ENCODE measurements around the gene LTBP2. TPM values are rescaled to one million over a fixed set of nuclear protein-coding genes. Genes with fewer than 3 reads are reported as not detected.

The LTBP2 gene
- total and polyA plus RNA-seq, 8 donors, result 2.9 to 36.2 (median 7.9) TPM

- H3K36me3 ChIP-seq, result peaks cover 0 to 6% (median 0%) of the 10 kb centered on the region in 4 donors
- no peaks in the 10 kb centered on the region for H3K27me3 ChIP-seq
- no peaks in the 10 kb centered on the region for H3K9me3 ChIP-seq
- H3K4me3 ChIP-seq, result no peak overlapping the region
- DNase-seq, result peak in 1 of 2 donors; percentile 30
- intact Hi-C loops (cut with DNase I; ENCODE audit: low total_unique reads), result no loop called here
- no peak overlapping the region for H3K27ac ChIP-seq
- peaks cover 0 to 23% (median 8%) of the 10 kb centered on the region in 4 donors for H3K4me1 ChIP-seq
- no peak for TF ChIP-seq CTCF (IDR thresholded peaks at IDR 0.05)
- no peak for TF ChIP-seq POLR2A (IDR thresholded peaks at IDR 0.05)
- TF ChIP-seq POLR2AphosphoS5 (IDR thresholded peaks at IDR 0.05), result no peak
- TF ChIP-seq EP300 (IDR thresholded peaks at IDR 0.05), result no peak
- 71 to 88% (median 81%) methylated on average over 3 of the region's 3 CpGs for WGBS, 5 donors
These were observed 63.2 kb downstream of the LTBP2 start for GRCh38 chr14:74548881-74549280.

- no peaks in the 10 kb centered on the region for H3K27me3 ChIP-seq
- 84 to 94% (median 90%) methylated on average over 5 of the region's 5 CpGs for WGBS, 5 donors
- TF ChIP-seq CTCF (IDR thresholded peaks at IDR 0.05) (no peak), POLR2A (IDR thresholded peaks at IDR 0.05) (no peak), EP300 (IDR thresholded peaks at IDR 0.05) (no peak), POLR2AphosphoS5 (IDR thresholded peaks at IDR 0.05) (no peak)
These were observed 64.6 kb downstream of the LTBP2 start for GRCh38 chr14:74547331-74547927.

GRCh38 chr14:74546416-74546815, 65.6 kb downstream of the LTBP2 start:
- Histone ChIP-seq H3K36me3 (peaks cover 0 to 6% (median 0%) of the 10 kb centered on the region in 4 donors), H3K4me1 (peaks cover 0 to 7% (median 0%) of the 10 kb centered on the region in 4 donors), H3K4me3 (no peak overlapping the region), H3K27me3 (no peaks in the 10 kb centered on the region), H3K9me3 (no peaks in the 10 kb centered on the region), H3K27ac (no peak overlapping the region)
- intact Hi-C loops (cut with DNase I; ENCODE audit: low total_unique reads), result no loop called here
- no peak for DNase-seq
- TF ChIP-seq POLR2A (IDR thresholded peaks at IDR 0.05) (no peak), POLR2AphosphoS5 (IDR thresholded peaks at IDR 0.05) (no peak), CTCF (IDR thresholded peaks at IDR 0.05) (no peak), EP300 (IDR thresholded peaks at IDR 0.05) (no peak)
- WGBS, 5 donors, result 51 to 70% (median 65%) methylated on average over 10 to 11 of the region's 11 CpGs

More at GRCh38 chr14:74547331-74547927, 64.6 kb downstream of the LTBP2 start:
- H3K9me3 ChIP-seq, result no peaks in the 10 kb centered on the region
- H3K27ac ChIP-seq, result no peak overlapping the region
- intact Hi-C loops (cut with DNase I; ENCODE audit: low total_unique reads), result no loop called here
- peaks cover 0 to 6% (median 0%) of the 10 kb centered on the region in 4 donors for H3K36me3 ChIP-seq
- DNase-seq, result no peak
- H3K4me1 ChIP-seq, result peaks cover 0 to 12% (median 8%) of the 10 kb centered on the region in 4 donors
- no peak overlapping the region for H3K4me3 ChIP-seq

GRCh38 chr14:74545386-74545785, 66.7 kb downstream of the LTBP2 start:
- TF ChIP-seq POLR2A (IDR thresholded peaks at IDR 0.05) (no peak), POLR2AphosphoS5 (IDR thresholded peaks at IDR 0.05) (no peak), EP300 (IDR thresholded peaks at IDR 0.05) (no peak), CTCF (IDR thresholded peaks at IDR 0.05) (no peak)
- no peaks in the 10 kb centered on the region for H3K9me3 ChIP-seq
- 63 to 79% (median 74%) methylated on average over 3 to 4 of the region's 4 CpGs for WGBS, 5 donors
- H3K36me3 ChIP-seq, result peaks cover 0 to 6% (median 0%) of the 10 kb centered on the region in 4 donors
- DNase-seq, result no peak
- peaks cover 0 to 7% (median 0%) of the 10 kb centered on the region in 4 donors for H3K4me1 ChIP-seq
- intact Hi-C loops (cut with DNase I; ENCODE audit: low total_unique reads), result no loop called here
- H3K27ac ChIP-seq, result no peak overlapping the region
- H3K27me3 ChIP-seq, result no peaks in the 10 kb centered on the region
- no peak overlapping the region for H3K4me3 ChIP-seq

Data from stomach (tissue), 9 donors.